ENCODE data around the gene CRYGS.

GRCh38 chr3:186587183-186587582 lies 43.0 kb upstream of the CRYGS start:
- TF ChIP-seq, protein P1, sequence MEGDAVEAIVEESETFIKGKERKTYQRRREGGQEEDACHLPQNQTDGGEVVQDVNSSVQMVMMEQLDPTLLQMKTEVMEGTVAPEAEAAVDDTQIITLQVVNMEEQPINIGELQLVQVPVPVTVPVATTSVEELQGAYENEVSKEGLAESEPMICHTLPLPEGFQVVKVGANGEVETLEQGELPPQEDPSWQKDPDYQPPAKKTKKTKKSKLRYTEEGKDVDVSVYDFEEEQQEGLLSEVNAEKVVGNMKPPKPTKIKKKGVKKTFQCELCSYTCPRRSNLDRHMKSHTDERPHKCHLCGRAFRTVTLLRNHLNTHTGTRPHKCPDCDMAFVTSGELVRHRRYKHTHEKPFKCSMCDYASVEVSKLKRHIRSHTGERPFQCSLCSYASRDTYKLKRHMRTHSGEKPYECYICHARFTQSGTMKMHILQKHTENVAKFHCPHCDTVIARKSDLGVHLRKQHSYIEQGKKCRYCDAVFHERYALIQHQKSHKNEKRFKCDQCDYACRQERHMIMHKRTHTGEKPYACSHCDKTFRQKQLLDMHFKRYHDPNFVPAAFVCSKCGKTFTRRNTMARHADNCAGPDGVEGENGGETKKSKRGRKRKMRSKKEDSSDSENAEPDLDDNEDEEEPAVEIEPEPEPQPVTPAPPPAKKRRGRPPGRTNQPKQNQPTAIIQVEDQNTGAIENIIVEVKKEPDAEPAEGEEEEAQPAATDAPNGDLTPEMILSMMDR (IDR thresholded peaks at IDR 0.05), result no peak
- TF ChIP-seq POLR2A (IDR thresholded peaks at IDR 0.05), result no peak

All from body of pancreas (tissue), 4 donors.